ENCODE results near the gene FXYD6. TPM values are rescaled to one million over a fixed set of nuclear protein-coding genes. Genes with fewer than 3 reads are reported as not detected.

FXYD6 gene
- polyA plus RNA-seq, 2 of the 4 experiments (the other 2 are of a cell fraction) = 0.26 to 0.49 TPM

- Histone ChIP-seq H3K4me1 (no peaks in the 10 kb centered on the region), H3K27ac (no peak overlapping the region), H3K4me2 (no peak overlapping the region), H3K4me3 (no peak overlapping the region), H3K9me3 (no peaks in the 10 kb centered on the region)
- TF ChIP-seq USF2 (IDR thresholded peaks at IDR 0.05) = no peak
- no peak for TF ChIP-seq HEYL (CRISPR knock-in tag; IDR thresholded peaks at IDR 0.05)
- no peak for TF ChIP-seq PHF8 (IDR thresholded peaks at IDR 0.05; ENCODE audit: borderline replicate concordance, low read depth)
- ChIA-PET POLR2A (no interaction called here), CTCF (interaction anchor here (2.4 kb wide), 1 partner anchor 68 kb away, joined by 9 read pairs; no protein-coding TSS in a partner anchor)
- DNase-seq (ENCODE audit: low read depth in 1 of 2, low spot score in 1 of 2) (no peak), ATAC-seq (no peak), FAIRE-seq (no peak)
- 37% methylated on average over 3 of the region's 3 CpGs for WGBS (ENCODE audit: missing lambda C conversion rate)
These were observed 2.5 kb upstream of the FXYD6 start for GRCh38 chr11:117878939-117879475.

- POLR2A ChIA-PET = no interaction called here
- ATAC-seq (no peak), DNase-seq (ENCODE audit: low read depth in 1 of 2, low spot score in 1 of 2) (no peak), FAIRE-seq (no peak)
- CTCF ChIA-PET = interaction anchor here (1.1 to 2.4 kb wide), 2 partner anchors 57 to 69 kb away, joined by 3 to 9 read pairs; no protein-coding TSS in a partner anchor
- no peak overlapping the region for H3K4me2 ChIP-seq
- no peak overlapping the region for H3K27ac ChIP-seq
- WGBS (ENCODE audit: missing lambda C conversion rate) = 60% methylated on average over 5 of the region's 6 CpGs
- no peaks in the 10 kb centered on the region for H3K4me1 ChIP-seq
- H3K4me3 ChIP-seq = no peak overlapping the region
- no peaks in the 10 kb centered on the region for H3K9me3 ChIP-seq
- TF ChIP-seq RNF2 (IDR thresholded peaks at IDR 0.05; ENCODE audit: borderline replicate concordance, low read depth) = no peak
- TF ChIP-seq POLR2AphosphoS2 (conservative IDR thresholded peaks at IDR 0.05; ENCODE audit: low read length) = no peak
- no peak for TF ChIP-seq HDAC2 (IDR thresholded peaks at IDR 0.05)
- TF ChIP-seq ZFP36 (IDR thresholded peaks at IDR 0.05; ENCODE audit: borderline replicate concordance, partially characterized antibody) = no peak
- TF ChIP-seq FOXS1 (CRISPR knock-in tag; IDR thresholded peaks at IDR 0.05) = no peak
- TF ChIP-seq MAZ (IDR thresholded peaks at IDR 0.05; ENCODE audit: borderline replicate concordance, low read depth, low read length) = no peak
These were observed 2.0 kb upstream of the FXYD6 start for GRCh38 chr11:117878314-117878938.

- ChIA-PET POLR2A (no interaction called here), CTCF (interaction anchor here (1.1 to 2.4 kb wide), 3 partner anchors 56 to 70 kb away, joined by 3 to 9 read pairs (median 4); no protein-coding TSS in a partner anchor)
- no peak for ATAC-seq
- Histone ChIP-seq H3K27ac (no peak overlapping the region), H3K4me2 (peak overlapping the region; percentile 90), H3K4me1 (no peaks in the 10 kb centered on the region), H3K4me3 (peak overlapping the region; percentile 47; the same call in 2 of the 3 replicates), H3K9me3 (no peaks in the 10 kb centered on the region)
- WGBS (ENCODE audit: missing lambda C conversion rate) = 75% methylated on average over 12 of the region's 12 CpGs
- TF ChIP-seq ZNF302 (CRISPR knock-in tag; IDR thresholded peaks at IDR 0.05) = no peak
- TF ChIP-seq HMGXB4 (CRISPR knock-in tag; IDR thresholded peaks at IDR 0.05; ENCODE audit: borderline replicate concordance) = no peak
- TF ChIP-seq CTCF (IDR thresholded peaks at IDR 0.05) = no peak
- no peak for TF ChIP-seq CEBPB (IDR thresholded peaks at IDR 0.05)
- TF ChIP-seq CBX8 (IDR thresholded peaks at IDR 0.05) = no peak
- TF ChIP-seq HOXA7 (CRISPR knock-in tag; IDR thresholded peaks at IDR 0.05) = no peak
- no peak for FAIRE-seq
- no peak for DNase-seq (ENCODE audit: low read depth in 1 of 2, low spot score in 1 of 2)
These were observed 794 bp upstream of the FXYD6 start for GRCh38 chr11:117877120-117877784.
